ENCODE data around the gene PRKN.

DNA sequence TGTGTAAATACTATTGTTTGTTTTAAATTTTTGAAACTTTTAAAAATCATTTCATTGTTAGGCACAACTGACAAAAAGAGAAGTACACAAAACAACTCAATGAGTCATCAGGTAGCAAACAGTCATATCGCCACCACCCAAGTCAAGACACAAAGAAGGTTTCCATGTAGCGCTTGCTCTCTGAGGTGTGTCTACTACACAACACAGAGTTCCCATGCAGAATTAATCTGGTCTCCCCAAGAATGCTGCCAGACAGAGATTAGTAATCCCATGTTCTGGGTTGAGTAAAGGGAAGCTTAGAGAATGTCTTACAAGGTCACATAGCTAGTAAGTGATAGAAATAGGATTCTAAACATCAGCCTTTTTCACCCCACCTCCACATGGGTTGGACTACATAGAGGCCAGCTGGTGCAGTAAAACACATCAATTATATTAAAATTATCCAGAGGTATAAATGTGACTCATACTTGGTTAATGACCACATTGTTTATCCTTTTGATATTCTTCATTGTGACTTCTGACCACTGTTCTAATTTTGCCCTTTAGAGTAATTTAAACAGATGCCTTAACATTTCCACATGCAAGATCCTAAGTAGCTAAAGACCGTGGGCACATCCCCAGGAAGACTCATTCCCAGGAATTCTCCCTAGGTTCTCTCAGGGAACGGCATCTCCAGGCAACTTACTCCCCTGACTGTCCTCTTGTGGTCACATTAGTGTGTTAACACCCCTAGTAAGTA is 413.5 kb downstream of the PRKN start:
- TF ChIP-seq ZC3H10 (CRISPR knock-in tag; IDR thresholded peaks at IDR 0.05) (no peak), ZFP30 (CRISPR knock-in tag; IDR thresholded peaks at IDR 0.05) (no peak), ISL1 (CRISPR knock-in tag; IDR thresholded peaks at IDR 0.05) (no peak), ESRRG (CRISPR knock-in tag; IDR thresholded peaks at IDR 0.05) (no peak), ZFP3 (CRISPR knock-in tag; IDR thresholded peaks at IDR 0.05) (no peak), PPARA (CRISPR knock-in tag; IDR thresholded peaks at IDR 0.05; ENCODE audit: borderline replicate concordance) (no peak), SNAI2 (CRISPR knock-in tag; IDR thresholded peaks at IDR 0.05) (no peak), ARNTL (CRISPR knock-in tag; IDR thresholded peaks at IDR 0.05; ENCODE audit: borderline replicate concordance, low read depth) (no peak), ZNF565 (CRISPR knock-in tag; conservative IDR thresholded peaks at IDR 0.05; ENCODE audit: low read depth) (no peak)
- TF ChIP-seq, protein P1, sequence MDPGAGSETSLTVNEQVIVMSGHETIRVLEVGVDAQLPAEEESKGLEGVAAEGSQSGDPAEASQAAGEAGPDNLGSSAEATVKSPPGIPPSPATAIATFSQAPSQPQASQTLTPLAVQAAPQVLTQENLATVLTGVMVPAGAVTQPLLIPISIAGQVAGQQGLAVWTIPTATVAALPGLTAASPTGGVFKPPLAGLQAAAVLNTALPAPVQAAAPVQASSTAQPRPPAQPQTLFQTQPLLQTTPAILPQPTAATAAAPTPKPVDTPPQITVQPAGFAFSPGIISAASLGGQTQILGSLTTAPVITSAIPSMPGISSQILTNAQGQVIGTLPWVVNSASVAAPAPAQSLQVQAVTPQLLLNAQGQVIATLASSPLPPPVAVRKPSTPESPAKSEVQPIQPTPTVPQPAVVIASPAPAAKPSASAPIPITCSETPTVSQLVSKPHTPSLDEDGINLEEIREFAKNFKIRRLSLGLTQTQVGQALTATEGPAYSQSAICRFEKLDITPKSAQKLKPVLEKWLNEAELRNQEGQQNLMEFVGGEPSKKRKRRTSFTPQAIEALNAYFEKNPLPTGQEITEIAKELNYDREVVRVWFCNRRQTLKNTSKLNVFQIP (CRISPR knock-in tag; IDR thresholded peaks at IDR 0.05; ENCODE audit: borderline replicate concordance, low read depth), result no peak
- TF ChIP-seq, protein P2, sequence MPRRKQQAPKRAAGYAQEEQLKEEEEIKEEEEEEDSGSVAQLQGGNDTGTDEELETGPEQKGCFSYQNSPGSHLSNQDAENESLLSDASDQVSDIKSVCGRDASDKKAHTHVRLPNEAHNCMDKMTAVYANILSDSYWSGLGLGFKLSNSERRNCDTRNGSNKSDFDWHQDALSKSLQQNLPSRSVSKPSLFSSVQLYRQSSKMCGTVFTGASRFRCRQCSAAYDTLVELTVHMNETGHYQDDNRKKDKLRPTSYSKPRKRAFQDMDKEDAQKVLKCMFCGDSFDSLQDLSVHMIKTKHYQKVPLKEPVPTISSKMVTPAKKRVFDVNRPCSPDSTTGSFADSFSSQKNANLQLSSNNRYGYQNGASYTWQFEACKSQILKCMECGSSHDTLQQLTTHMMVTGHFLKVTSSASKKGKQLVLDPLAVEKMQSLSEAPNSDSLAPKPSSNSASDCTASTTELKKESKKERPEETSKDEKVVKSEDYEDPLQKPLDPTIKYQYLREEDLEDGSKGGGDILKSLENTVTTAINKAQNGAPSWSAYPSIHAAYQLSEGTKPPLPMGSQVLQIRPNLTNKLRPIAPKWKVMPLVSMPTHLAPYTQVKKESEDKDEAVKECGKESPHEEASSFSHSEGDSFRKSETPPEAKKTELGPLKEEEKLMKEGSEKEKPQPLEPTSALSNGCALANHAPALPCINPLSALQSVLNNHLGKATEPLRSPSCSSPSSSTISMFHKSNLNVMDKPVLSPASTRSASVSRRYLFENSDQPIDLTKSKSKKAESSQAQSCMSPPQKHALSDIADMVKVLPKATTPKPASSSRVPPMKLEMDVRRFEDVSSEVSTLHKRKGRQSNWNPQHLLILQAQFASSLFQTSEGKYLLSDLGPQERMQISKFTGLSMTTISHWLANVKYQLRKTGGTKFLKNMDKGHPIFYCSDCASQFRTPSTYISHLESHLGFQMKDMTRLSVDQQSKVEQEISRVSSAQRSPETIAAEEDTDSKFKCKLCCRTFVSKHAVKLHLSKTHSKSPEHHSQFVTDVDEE (CRISPR knock-in tag; IDR thresholded peaks at IDR 0.05), result no peak

Data from SK-N-SH treated with all-trans-retinoic acid at 6 μM for 48 hours (cell line).